Ishikawa (cell line): ENCODE results near the gene SCAPER.

Experiments
- CEBPB ChIP-seq: IDR thresholded peaks from 2 replicates; pipeline ENCODE4 v1.6.1; 2012
- CREB1 ChIP-seq: IDR thresholded peaks from 2 replicates; pipeline ENCODE4 v1.6.1; 2012; ENCODE audit warnings: low read depth
- EGR1 ChIP-seq: IDR thresholded peaks from 2 replicates; pipeline ENCODE4 v1.6.1; 2012
- EP300 ChIP-seq: IDR thresholded peaks from 2 replicates; pipeline ENCODE4 v1.6.1; 2012; ENCODE audit warnings: borderline replicate concordance
- FOXM1 ChIP-seq: IDR thresholded peaks from 2 replicates; pipeline ENCODE4 v1.6.1; 2012; ENCODE audit warnings: low read depth, borderline replicate concordance
- MAX ChIP-seq: IDR thresholded peaks from 2 replicates; pipeline ENCODE4 v1.6.1; 2012
- NFIC ChIP-seq: IDR thresholded peaks from 2 replicates; pipeline ENCODE4 v1.6.1; 2012
- RAD21 ChIP-seq: IDR thresholded peaks from 2 replicates; pipeline ENCODE4 v1.6.1; 2012; ENCODE audit warnings: low read depth
- REST ChIP-seq: IDR thresholded peaks from 2 replicates; pipeline ENCODE4 v1.6.1; 2012; ENCODE audit warnings: low read depth, mild to moderate bottlenecking
- TAF1 ChIP-seq: IDR thresholded peaks from 2 replicates; pipeline ENCODE4 v1.6.1; 2012; ENCODE audit warnings: low read depth, mild to moderate bottlenecking
- TCF12 ChIP-seq: IDR thresholded peaks from 2 replicates; pipeline ENCODE4 v1.6.1; 2012; ENCODE audit warnings: low read depth
- TEAD4 ChIP-seq: IDR thresholded peaks from 2 replicates; pipeline ENCODE4 v1.6.1; 2012
- USF1 ChIP-seq: IDR thresholded peaks from 2 replicates; pipeline ENCODE4 v1.6.1; 2012
- YY1 ChIP-seq: IDR thresholded peaks from 2 replicates; pipeline ENCODE4 v1.6.1; 2012; ENCODE audit warnings: low read depth
- ZBTB7A ChIP-seq: IDR thresholded peaks from 2 replicates; pipeline ENCODE4 v1.6.1; 2012; ENCODE audit warnings: low read depth

The SCAPER gene

GRCh38 chr15:76871930-76872329, 33.2 kb downstream of the SCAPER start:
- no peak for TF ChIP-seq ZBTB7A
- TF ChIP-seq CEBPB, result no peak
- no peak for TF ChIP-seq TEAD4
- no peak for TF ChIP-seq RAD21
- TF ChIP-seq NFIC, result no peak
- no peak for TF ChIP-seq REST
- TF ChIP-seq CREB1, result no peak
- no peak for TF ChIP-seq EP300
- no peak for TF ChIP-seq TAF1
- TF ChIP-seq USF1, result no peak
- no peak for TF ChIP-seq YY1
- no peak for TF ChIP-seq EGR1
- no peak for TF ChIP-seq TCF12
- TF ChIP-seq MAX, result no peak
- no peak for TF ChIP-seq FOXM1

- TF ChIP-seq NFIC (no peak), REST (no peak), MAX (no peak), YY1 (no peak), EGR1 (no peak), CEBPB (no peak), RAD21 (no peak), FOXM1 (no peak), EP300 (no peak), CREB1 (no peak)
Measured at GRCh38 chr15:76868740-76869139, 36.4 kb downstream of the SCAPER start.

GRCh38 chr15:76866716-76867321, 38.3 kb downstream of the SCAPER start:
- TF ChIP-seq RAD21 (peak; percentile 53), TCF12 (no peak)

GRCh38 chr15:76866008-76866407, 39.1 kb downstream of the SCAPER start:
- no peak for TF ChIP-seq CREB1
- no peak for TF ChIP-seq YY1
- no peak for TF ChIP-seq TAF1
- TF ChIP-seq TEAD4, result no peak
- TF ChIP-seq NFIC, result no peak
- TF ChIP-seq TCF12, result no peak
- TF ChIP-seq USF1, result no peak
- no peak for TF ChIP-seq ZBTB7A
- no peak for TF ChIP-seq EGR1
- no peak for TF ChIP-seq REST
- TF ChIP-seq RAD21, result no peak
- TF ChIP-seq CEBPB, result no peak
- no peak for TF ChIP-seq EP300
- no peak for TF ChIP-seq FOXM1
- no peak for TF ChIP-seq MAX

- TF ChIP-seq FOXM1, result no peak
- no peak for TF ChIP-seq ZBTB7A
Measured at GRCh38 chr15:76865548-76865991, 39.6 kb downstream of the SCAPER start.
